GM12878 (cell line): Measurements from ENCODE around the gene SH2D7. TPM values are rescaled to one million over a fixed set of nuclear protein-coding genes. Genes with fewer than 3 reads are reported as not detected.

Source experiments
- ATAC-seq: fragments of 200-7000 bp; cut with Tn5 transposase; 3 replicates; pipeline ENCODE4 v1.9.1; 2020; ENCODE audit warnings: mild to moderate bottlenecking, moderate library complexity
- BruUV-seq: library from RNA; stranded (reverse); fragments of 400-500 nt; replicated peaks from 2 replicates; lab custom pipeline; 2021; lab: Mats Ljungman, UMichigan
- CTCF ChIA-PET: fragments of 300-600 bp; sonication (Branson Sonifier 250); formaldehyde crosslinking; extraction: SDS; loops from one replicate; lab custom pipeline; 2021; ENCODE audit warnings: inconsistent platforms; lab: Yijun Ruan, JAX
- POLR2A ChIA-PET: fragments of 350-600 bp; formaldehyde crosslinking; extraction: SDS; loops from one replicate; lab custom pipeline; 2021; ENCODE audit warnings: inconsistent platforms; lab: Charles Lee
- RAD21 ChIA-PET: fragments of 300-600 bp; sonication (Branson Sonifier 250); formaldehyde crosslinking; loops from one replicate; lab custom pipeline; 2023; ENCODE audit warnings: antibody characterized with exemption; ENCODE audit not compliant: unreplicated experiment; lab: Charles Lee
- SMC1A ChIA-PET: fragments of 300-600 bp; sonication (Branson Sonifier 250); formaldehyde crosslinking; loops from one replicate; lab custom pipeline; 2023; ENCODE audit not compliant: unreplicated experiment, uncharacterized antibody; lab: Charles Lee
- DNase-seq: peaks from one replicate; pipeline ENCODE4 v3.0.0-alpha.2; 2011; ENCODE audit warnings: low read depth, low spot score
- FAIRE-seq: peaks from 3 replicates; lab custom pipeline; 2011; peaks lifted over from hg19 to GRCh38; lab: Jason Lieb, UNC
- H2AFZ ChIP-seq: 2 replicates; pipeline ENCODE4 v1.6.0; 2011; ENCODE audit warnings: low read depth, low read length, control low read depth; ENCODE audit not compliant: control insufficient read depth
- H3K27ac ChIP-seq: 2 replicates; pipeline ENCODE4 v1.5.1; 2011; ENCODE audit warnings: control low read depth; ENCODE audit not compliant: control insufficient read depth, insufficient read depth
- H3K27me3 ChIP-seq, 2 experiments: replicated peaks in 1 of 2; 2 replicates each; pipeline versions ENCODE4 v1.6.0 to v1.6.1; 2011; ENCODE audit warnings: low read length in 1 of 2; ENCODE audit not compliant: control insufficient read depth in 2 of 2, insufficient read depth in 2 of 2
- H3K36me3 ChIP-seq, 2 experiments: 2 replicates each; pipeline ENCODE4 v1.5.1; 2011; ENCODE audit warnings: low read length in 1 of 2; ENCODE audit not compliant: control insufficient read depth in 2 of 2, insufficient read depth in 2 of 2
- H3K4me1 ChIP-seq: 2 replicates; pipeline ENCODE4 v1.6.1; 2011; ENCODE audit warnings: mild to moderate bottlenecking, low read length, moderate library complexity, mixed read lengths; ENCODE audit not compliant: control insufficient read depth, insufficient read depth
- H3K4me2 ChIP-seq: 2 replicates; pipeline ENCODE4 v1.6.0; 2011; ENCODE audit warnings: control low read depth; ENCODE audit not compliant: control insufficient read depth, insufficient read depth
- H3K4me3 ChIP-seq: fragments of 200-600 bp; sonication (generic); 2 replicates; pipeline ENCODE4 v1.5.1; 2016
- H3K79me2 ChIP-seq: 2 replicates; pipeline ENCODE4 v1.6.0; 2011; ENCODE audit warnings: low read length; ENCODE audit not compliant: control insufficient read depth, insufficient read depth
- H3K9ac ChIP-seq: 2 replicates; pipeline ENCODE4 v1.8.0; 2011; ENCODE audit warnings: low read length, control low read depth, mixed read lengths; ENCODE audit not compliant: control insufficient read depth, insufficient read depth
- H3K9me3 ChIP-seq: replicated peaks from 3 replicates; pipeline ENCODE4 v1.5.1; 2011; ENCODE audit warnings: mild to moderate bottlenecking, low read length; ENCODE audit not compliant: control insufficient read depth, insufficient read depth
- H4K20me1 ChIP-seq: 2 replicates; pipeline ENCODE4 v1.6.0; 2011; ENCODE audit not compliant: control insufficient read depth, insufficient read depth
- ATF2 ChIP-seq: IDR thresholded peaks from 2 replicates; pipeline ENCODE4 v1.6.1; 2012; ENCODE audit warnings: low read length, inconsistent platforms
- FOXM1 ChIP-seq: IDR thresholded peaks from 2 replicates; pipeline ENCODE4 v1.6.1; 2012; ENCODE audit warnings: low read depth, mild to moderate bottlenecking, inconsistent platforms, low read length, moderate library complexity
- HSF1 ChIP-seq: fragments of 150-350 bp; IDR thresholded peaks from 2 replicates; pipeline ENCODE4 v1.6.1; 2014; ENCODE audit warnings: mild to moderate bottlenecking, low read depth, low read length
- YY1 ChIP-seq: IDR thresholded peaks from 2 replicates; pipeline ENCODE4 v1.6.1; 2011; ENCODE audit warnings: low read depth, mild to moderate bottlenecking, low read length
- WGBS: methylation state at CpG from one replicate; pipeline ENCODE4 v1.1.6; 2016; ENCODE audit warnings: low lambda C conversion rate; ENCODE audit not compliant: insufficient replicate concordance, insufficient coverage; ENCODE audit errors: missing lambda C conversion rate; 5-methylcytosine and 5-hydroxymethylcytosine counted together
- in situ Hi-C: fragments of 300-500 bp; cut with MboI; formaldehyde crosslinking; loops from 9 replicates; pipeline ENCODE4 v1.14.3; 2018; ENCODE audit warnings: mixed read lengths
- intact Hi-C: fragments of 100-400 bp; cut with micrococcal nuclease; formaldehyde crosslinking; loops from one replicate; pipeline ENCODE4 v1.14.2; 2022; ENCODE audit not compliant: unreplicated experiment
- polyA plus RNA-seq, 11 experiments: library from polyadenylated mRNA; depleted of rRNA in 4 of 11; unstranded in 6 of 11; stranded (reverse) in 5 of 11; fragments of >200 nt; fragmentation: Nextera tagmentation in 4 of 11; fragmentation: Illumina TruSeq in 1 of 11; extraction: Ambion mirVana in 4 of 11; extraction: Trizol in 1 of 11; gene quantifications; 1 replicate in 1 of 11; 2 replicates in 10 of 11; pipeline versions ENCODE4 v1.2.1 to v1.2.3, GENCODE V29; 2011 to 2016; ENCODE audit warnings: inconsistent platforms in 2 of 11, missing spikeins in 2 of 11, low read depth in 1 of 11
- total RNA-seq, 4 experiments: library from RNA; depleted of rRNA in 3 of 4; stranded (reverse); fragments of >200 nt in 3 of 4; fragmentation: Illumina TruSeq in 1 of 4; extraction: Trizol in 1 of 4; gene quantifications; 2 replicates each; pipeline versions ENCODE4 v1.2.1 to v1.2.3, GENCODE V29; 2013 to 2021

Gene SH2D7
- total and polyA plus RNA-seq, 10 of the 15 experiments (the other 5 are each of a cell fraction or from before 2014, with no cell fraction given): 0.04 to 0.06 TPM; not detected in 8

- no peak for ATAC-seq
- Histone ChIP-seq H3K36me3 (no peaks in the 10 kb centered on the region), H3K9ac (no peak overlapping the region), H3K79me2 (no peaks in the 10 kb centered on the region), H3K4me2 (no peak overlapping the region), H3K27ac (no peak overlapping the region), H3K27me3 (no peaks in the 10 kb centered on the region), H3K4me1 (peaks cover 16% of the 10 kb centered on the region), H3K9me3 (no peaks in the 10 kb centered on the region), H4K20me1 (no peaks in the 10 kb centered on the region), H2AFZ (no peak overlapping the region), H3K4me3 (no peak overlapping the region)
- 86% methylated on average over 3 of the region's 3 CpGs for WGBS
- ChIA-PET RAD21 (interaction anchor here (1.1 to 1.7 kb wide), 5 partner anchors 15 to 84 kb away, joined by 3 to 6 read pairs (median 4); no protein-coding TSS in a partner anchor), CTCF (interaction anchor here (0.5 to 1.5 kb wide), 5 partner anchors 9 to 319 kb away, joined by 3 to 11 read pairs (median 3); no protein-coding TSS in a partner anchor), POLR2A (interaction anchor here (1.2 to 1.3 kb wide), 2 partner anchors 35 to 124 kb away, joined by 3 to 4 read pairs; no protein-coding TSS in a partner anchor), SMC1A (interaction anchor here (1.0 to 2.5 kb wide), 7 partner anchors 11 to 70 kb away, joined by 3 to 9 read pairs (median 5); partner anchors contain the start of gene TBC1D2B)
- in situ Hi-C loops: no loop called here
- intact Hi-C loops: no loop called here
- TF ChIP-seq YY1: no peak
- no peak for TF ChIP-seq HSF1
- no peak for TF ChIP-seq FOXM1
- TF ChIP-seq ATF2: no peak
- no peak for DNase-seq
- no TSS peak for BruUV-seq
- FAIRE-seq: no peak
These were observed 3.6 kb upstream of the SH2D7 start for GRCh38 chr15:78088773-78089080.
